H9 (cell line): ENCODE measurements around the gene C1orf21. TPM values are rescaled to one million over a fixed set of nuclear protein-coding genes. Genes with fewer than 3 reads are reported as not detected.

ENCODE experiments used
- DNase-seq: peaks from one replicate; pipeline ENCODE4 v3.0.0-alpha.2; 2017
- H2AFZ ChIP-seq: one replicate; pipeline ENCODE4 v1.6.1; 2013; ENCODE audit warnings: mild to moderate bottlenecking, low read length, control low read depth, moderate library complexity
- H2AK5ac ChIP-seq: 2 replicates; pipeline ENCODE4 v1.6.1; 2013; ENCODE audit warnings: low read length, control low read depth, mixed read lengths; ENCODE audit not compliant: insufficient read length
- H2BK120ac ChIP-seq: one replicate; pipeline ENCODE4 v1.6.1; 2013; ENCODE audit warnings: low read depth, mild to moderate bottlenecking, low read length, control low read depth, inconsistent platforms; ENCODE audit not compliant: poor library complexity, severe bottlenecking
- H2BK12ac ChIP-seq: 2 replicates; pipeline ENCODE4 v1.6.1; 2013; ENCODE audit warnings: low read length, control low read depth, mixed read lengths, low read depth; ENCODE audit not compliant: insufficient read length
- H2BK15ac ChIP-seq: 2 replicates; pipeline ENCODE4 v1.6.1; 2013; ENCODE audit warnings: low read depth, low read length, control low read depth
- H2BK20ac ChIP-seq: one replicate; pipeline ENCODE4 v1.6.1; 2013; ENCODE audit warnings: low read depth, mild to moderate bottlenecking, low read length, control low read depth, inconsistent platforms; ENCODE audit not compliant: poor library complexity, severe bottlenecking
- H2BK5ac ChIP-seq: 2 replicates; pipeline ENCODE4 v1.6.1; 2013; ENCODE audit warnings: low read length, control low read depth, mixed read lengths; ENCODE audit not compliant: insufficient read length
- H3K14ac ChIP-seq: 2 replicates; pipeline ENCODE4 v1.6.1; 2013; ENCODE audit warnings: low read length, control low read depth; ENCODE audit not compliant: insufficient read depth
- H3K18ac ChIP-seq: 2 replicates; pipeline ENCODE4 v1.6.1; 2013; ENCODE audit warnings: low read depth, mild to moderate bottlenecking, mixed read lengths, low read length, control low read depth; ENCODE audit not compliant: insufficient read length
- H3K23ac ChIP-seq: 2 replicates; pipeline ENCODE4 v1.6.1; 2013; ENCODE audit warnings: low read length, control low read depth, mixed read lengths, low read depth; ENCODE audit not compliant: insufficient read length
- H3K23me2 ChIP-seq: 2 replicates; pipeline ENCODE4 v1.6.1; 2013; ENCODE audit warnings: low read depth, mild to moderate bottlenecking, mixed read lengths, low read length, control low read depth; ENCODE audit not compliant: insufficient read length, poor library complexity, severe bottlenecking
- H3K27ac ChIP-seq: 2 replicates; pipeline ENCODE4 v1.5.1; 2013; ENCODE audit warnings: low read length, control low read depth, mixed read lengths, low read depth; ENCODE audit not compliant: insufficient read length
- H3K27me3 ChIP-seq: 2 replicates; pipeline ENCODE4 v1.6.1; 2013; ENCODE audit warnings: low read length, control low read depth, inconsistent platforms; ENCODE audit not compliant: insufficient read depth
- H3K4ac ChIP-seq: 2 replicates; pipeline ENCODE4 v1.6.1; 2013; ENCODE audit warnings: low read depth, mild to moderate bottlenecking, control low read depth, inconsistent platforms, low read length, moderate library complexity
- H3K4me1 ChIP-seq: 2 replicates; pipeline ENCODE4 v1.6.1; 2013; ENCODE audit warnings: low read length, control low read depth, inconsistent platforms; ENCODE audit not compliant: insufficient read depth
- H3K4me2 ChIP-seq: 2 replicates; pipeline ENCODE4 v1.6.1; 2013; ENCODE audit warnings: low read length, control low read depth, mixed read lengths; ENCODE audit not compliant: insufficient read length, insufficient read depth
- H3K56ac ChIP-seq: 2 replicates; pipeline ENCODE4 v1.6.1; 2013; ENCODE audit warnings: low read depth, mild to moderate bottlenecking, mixed read lengths, low read length, control low read depth; ENCODE audit not compliant: insufficient read length
- H3K79me1 ChIP-seq: 2 replicates; pipeline ENCODE4 v1.6.1; 2013; ENCODE audit warnings: low read depth, mild to moderate bottlenecking, moderate library complexity, low read length, control low read depth, inconsistent platforms; ENCODE audit not compliant: insufficient read depth, poor library complexity, severe bottlenecking
- H3K79me2 ChIP-seq: 2 replicates; pipeline ENCODE4 v1.6.1; 2013; ENCODE audit warnings: low read length, control low read depth, inconsistent platforms; ENCODE audit not compliant: insufficient read depth
- H3K9ac ChIP-seq: 2 replicates; pipeline ENCODE4 v1.6.1; 2013; ENCODE audit warnings: low read length, control low read depth, mixed read lengths; ENCODE audit not compliant: insufficient read length; ENCODE audit errors: extremely low read depth
- H3K9me3 ChIP-seq: one replicate; pipeline ENCODE4 v1.6.1; 2013; ENCODE audit warnings: low read depth, low read length, inconsistent platforms; ENCODE audit not compliant: control insufficient read depth
- H3T11ph ChIP-seq: one replicate; pipeline ENCODE4 v1.6.1; 2013; ENCODE audit warnings: mild to moderate bottlenecking, low read length, control low read depth, inconsistent platforms
- H4K20me1 ChIP-seq: one replicate; pipeline ENCODE4 v1.6.1; 2013; ENCODE audit not compliant: control insufficient read depth, insufficient read length, insufficient read depth
- H4K5ac ChIP-seq: 2 replicates; pipeline ENCODE4 v1.6.1; 2013; ENCODE audit warnings: low read depth, mild to moderate bottlenecking, mixed read lengths, low read length, control low read depth; ENCODE audit not compliant: insufficient read length
- H4K8ac ChIP-seq: replicated peaks from 2 replicates; pipeline ENCODE4 v1.6.1; 2013; ENCODE audit warnings: low read length, control low read depth, mixed read lengths, low read depth; ENCODE audit not compliant: insufficient read length
- H4K91ac ChIP-seq: 2 replicates; pipeline ENCODE4 v1.6.1; 2013; ENCODE audit warnings: low read depth, mild to moderate bottlenecking, moderate library complexity, mixed read lengths, low read length, control low read depth; ENCODE audit not compliant: insufficient read length
- H3K27ac Mint-ChIP-seq, 3 experiments: 2 replicates in 2 of 3; 3 replicates in 1 of 3; pipeline ENCODE4 v1.8.0; 2020 to 2021; ENCODE audit warnings: mixed read lengths in 3 of 3, mild to moderate bottlenecking in 1 of 3, moderate library complexity in 1 of 3
- H3K27me3 Mint-ChIP-seq: 2 replicates; pipeline ENCODE4 v1.8.0; 2021; ENCODE audit warnings: low read depth, mild to moderate bottlenecking, moderate library complexity, mixed read lengths
- H3K36me3 Mint-ChIP-seq, 3 experiments: 2 replicates in 2 of 3; 3 replicates in 1 of 3; pipeline ENCODE4 v1.8.0; 2020 to 2021; ENCODE audit warnings: low read depth in 3 of 3, mixed read lengths in 3 of 3; ENCODE audit not compliant: insufficient read depth in 1 of 3
- H3K4me1 Mint-ChIP-seq, 2 experiments: 2 replicates each; pipeline ENCODE4 v1.8.0; 2020; ENCODE audit warnings: mixed read lengths in 2 of 2
- H3K4me3 Mint-ChIP-seq, 2 experiments: 2 replicates in 1 of 2; 3 replicates in 1 of 2; pipeline ENCODE4 v1.8.0; 2020 to 2021; ENCODE audit warnings: mild to moderate bottlenecking in 2 of 2, mixed read lengths in 2 of 2, moderate library complexity in 1 of 2
- H3K9me3 Mint-ChIP-seq, 2 experiments: 2 replicates in 1 of 2; 3 replicates in 1 of 2; pipeline ENCODE4 v1.8.0; 2020; ENCODE audit warnings: mild to moderate bottlenecking in 2 of 2, mixed read lengths in 2 of 2, moderate library complexity in 1 of 2
- CTCF ChIP-seq: fragments of 200-600 bp; sonication (generic); conservative IDR thresholded peaks from 3 replicates; pipeline ENCODE4 v1.8.0; 2021; ENCODE audit warnings: antibody characterized with exemption, mild to moderate bottlenecking
- total RNA-seq: library from RNA; stranded (reverse); gene quantifications from 2 replicates; pipeline ENCODE4 v1.2.1, GENCODE V29; 2021

C1orf21 gene
- total RNA-seq, 1 experiment from 2014 or later, result 36.0 TPM

GRCh38 chr1:184677344-184677743 lies 290.5 kb downstream of the C1orf21 start:
- Histone ChIP-seq H2BK20ac (no peak overlapping the region), H3K18ac (no peak overlapping the region), H4K20me1 (no peaks in the 10 kb centered on the region), H2BK5ac (no peak overlapping the region), H2BK120ac (no peak overlapping the region), H3K79me1 (no peaks in the 10 kb centered on the region), H3K56ac (no peak overlapping the region), H3K23me2 (no peaks in the 10 kb centered on the region), H3K27me3 (no peaks in the 10 kb centered on the region), H3T11ph (no peak overlapping the region), H2BK15ac (no peak overlapping the region), H2AFZ (no peak overlapping the region), H2BK12ac (no peak overlapping the region), H3K4me2 (no peak overlapping the region), H3K14ac (no peak overlapping the region), H4K5ac (no peak overlapping the region), H3K79me2 (no peaks in the 10 kb centered on the region), H3K4ac (no peak overlapping the region), H3K23ac (no peak overlapping the region), H2AK5ac (no peak overlapping the region), H4K91ac (no peak overlapping the region), H3K4me1 (peaks cover 2% of the 10 kb centered on the region; the same call in 1 of the 2 replicates), H4K8ac (no peak overlapping the region), H3K9me3 (no peaks in the 10 kb centered on the region), H3K27ac (no peak overlapping the region), H3K9ac (no peak overlapping the region)
- Mint-ChIP-seq H3K9me3 (peaks cover 19 to 21% of the 10 kb centered on the region in 2 experiments), H3K27ac (no peak overlapping the region), H3K27me3 (no peaks in the 10 kb centered on the region), H3K36me3 (peaks cover 0 to 21% (median 5%) of the 10 kb centered on the region in 3 experiments; a peak in 6 of 7 replicates), H3K4me1 (peaks cover 20 to 23% of the 10 kb centered on the region in 2 experiments), H3K4me3 (no peak overlapping the region)
- TF ChIP-seq CTCF, result no peak
- DNase-seq, result no peak
